ENCODE data around the gene TMEM258. TPM values are rescaled to one million over a fixed set of nuclear protein-coding genes. Genes with fewer than 3 reads are reported as not detected.
A peak's percentile ranks its signal among the peaks of the same experiment; 100 is the strongest.

TMEM258 gene
- total RNA-seq, 1 experiment from 2014 or later: 201 TPM

GRCh38 chr11:61794579-61794978 lies 2.2 kb upstream of the TMEM258 start:
- no peak overlapping the region for H3K18ac ChIP-seq (ENCODE audit: insufficient read length, low read depth, low read length)
- no peak overlapping the region for H3K4me2 ChIP-seq (ENCODE audit: insufficient read depth, insufficient read length, low read length)
- 100% methylated on average over 1 of the region's 4 CpGs for WGBS (ENCODE audit: extremely low coverage, insufficient read length, low lambda C conversion rate)
- no peak for DNase-seq
- H3K56ac ChIP-seq (ENCODE audit: insufficient read length, low read depth, low read length): no peak overlapping the region
- peak overlapping the region; percentile 5 to 29; a peak in 1 of 5 replicates for H3K4me3 Mint-ChIP-seq
- no peak overlapping the region for H3T11ph ChIP-seq (ENCODE audit: low read length)
- H3K79me2 ChIP-seq (ENCODE audit: insufficient read depth, low read length): peaks cover 16% of the 10 kb centered on the region; the same call in 1 of the 2 replicates
- no peak overlapping the region for H2BK15ac ChIP-seq (ENCODE audit: low read depth, low read length)
- H2BK12ac ChIP-seq (ENCODE audit: insufficient read length, low read depth, low read length): no peak overlapping the region
- H3K14ac ChIP-seq (ENCODE audit: insufficient read depth, low read length): no peak overlapping the region
- H3K4me1 Mint-ChIP-seq: peaks cover 20 to 26% of the 10 kb centered on the region in 2 experiments
- H3K4ac ChIP-seq (ENCODE audit: low read depth, low read length): no peak overlapping the region
- H2BK5ac ChIP-seq (ENCODE audit: insufficient read length, low read length): no peak overlapping the region
- H3K4me1 ChIP-seq (ENCODE audit: insufficient read depth, low read length): no peaks in the 10 kb centered on the region
- no peak overlapping the region for H2AK5ac ChIP-seq (ENCODE audit: insufficient read length, low read length)
- no peak overlapping the region for H3K23ac ChIP-seq (ENCODE audit: insufficient read length, low read depth, low read length)
- no peaks in the 10 kb centered on the region; the same call in 1 of the 2 replicates for H3K27me3 Mint-ChIP-seq (ENCODE audit: low read depth)
- no peak overlapping the region for H4K5ac ChIP-seq (ENCODE audit: insufficient read length, low read depth, low read length)
- H3K23me2 ChIP-seq (ENCODE audit: insufficient read length, low read depth, low read length, poor library complexity, severe bottlenecking): peaks cover 3% of the 10 kb centered on the region
- no peak overlapping the region for H3K27ac ChIP-seq (ENCODE audit: insufficient read length, low read depth, low read length)
- H3K9me3 ChIP-seq (ENCODE audit: control insufficient read depth, low read depth, low read length): no peaks in the 10 kb centered on the region
- H2AFZ ChIP-seq (ENCODE audit: low read length): no peak overlapping the region
- H2BK20ac ChIP-seq (ENCODE audit: low read depth, low read length, poor library complexity, severe bottlenecking): no peak overlapping the region
- H3K36me3 Mint-ChIP-seq (ENCODE audit: insufficient read depth in 1 of 3, low read depth in 3 of 3): peaks cover 27 to 62% (median 49%) of the 10 kb centered on the region in 3 experiments
- no peaks in the 10 kb centered on the region for H3K27me3 ChIP-seq (ENCODE audit: insufficient read depth, low read length)
- peaks cover 5% of the 10 kb centered on the region for H3K79me1 ChIP-seq (ENCODE audit: insufficient read depth, low read depth, low read length, poor library complexity, severe bottlenecking)
- H4K8ac ChIP-seq (replicated peaks; ENCODE audit: insufficient read length, low read depth, low read length): no peak overlapping the region
- no peak overlapping the region for H4K91ac ChIP-seq (ENCODE audit: insufficient read length, low read depth, low read length)
- H4K20me1 ChIP-seq (ENCODE audit: control insufficient read depth, insufficient read depth, insufficient read length): peaks cover 2% of the 10 kb centered on the region
- H3K9me3 Mint-ChIP-seq: no peaks in the 10 kb centered on the region
- no peak for TF ChIP-seq CTCF (conservative IDR thresholded peaks at IDR 0.05)
- peak overlapping the region in 2 of 3 experiments; percentile 22 to 40; a peak in 2 of 7 replicates for H3K27ac Mint-ChIP-seq
- H3K9ac ChIP-seq (ENCODE audit: extremely low read depth, insufficient read length, low read length): peak overlapping the region; percentile 26
- no peak overlapping the region for H2BK120ac ChIP-seq (ENCODE audit: low read depth, low read length, poor library complexity, severe bottlenecking)
